SU-DHL-6 (cell line): Measurements from ENCODE around the gene TBL3.

Source experiments
- H2AFZ ChIP-seq: fragments of 200-600 bp; sonication (generic); 2 replicates; pipeline ENCODE4 v1.6.1; 2014; ENCODE audit warnings: low read depth, mild to moderate bottlenecking, moderate library complexity, mixed read lengths, antibody characterized with exemption, low read length; ENCODE audit not compliant: severe bottlenecking
- H3F3A ChIP-seq: fragments of 200-600 bp; shearing (Covaris generic); 2 replicates; pipeline ENCODE4 v1.6.0; 2016; ENCODE audit warnings: antibody characterized with exemption, mild to moderate bottlenecking; ENCODE audit not compliant: insufficient read depth
- H3K27ac ChIP-seq: fragments of 200-600 bp; sonication (generic); 2 replicates; pipeline ENCODE4 v1.5.1; 2016; ENCODE audit warnings: low read depth, mild to moderate bottlenecking, low read length, moderate library complexity, mixed read lengths
- H3K27me3 ChIP-seq: fragments of 200-600 bp; sonication (generic), shearing (Covaris generic); 2 replicates; pipeline ENCODE4 v1.6.0; 2014; ENCODE audit warnings: mild to moderate bottlenecking, low read length
- H3K36me3 ChIP-seq: fragments of 200-600 bp; sonication (generic); 2 replicates; pipeline ENCODE4 v1.6.1; 2014; ENCODE audit warnings: mild to moderate bottlenecking, low read length, mixed read lengths
- H3K4me2 ChIP-seq: fragments of 300-600, 200-600 bp; shearing (Covaris generic), sonication (generic); 2 replicates; pipeline ENCODE4 v1.6.0; 2014; ENCODE audit warnings: low read length, low read depth, mild to moderate bottlenecking; ENCODE audit not compliant: poor library complexity, severe bottlenecking
- H3K4me3 ChIP-seq: fragments of 200-600 bp; sonication (generic); 2 replicates; pipeline ENCODE4 v1.5.1; 2014; ENCODE audit warnings: antibody characterized with exemption, low read length, mild to moderate bottlenecking, mixed read lengths; ENCODE audit not compliant: insufficient read depth, poor library complexity, severe bottlenecking
- H3K79me2 ChIP-seq: fragments of 200-600 bp; sonication (generic); 2 replicates; pipeline ENCODE4 v1.6.1; 2014; ENCODE audit warnings: mild to moderate bottlenecking, low read length, moderate library complexity; ENCODE audit not compliant: insufficient read depth
- H3K9ac ChIP-seq: fragments of 200-600 bp; sonication (generic); 2 replicates; pipeline ENCODE4 v1.7.0; 2014; ENCODE audit warnings: mild to moderate bottlenecking, low read length
- H3K9me2 ChIP-seq: fragments of 200-600 bp; sonication (generic); replicated peaks from 2 replicates; pipeline ENCODE4 v1.6.1; 2014; ENCODE audit warnings: low read length; ENCODE audit not compliant: insufficient read depth
- H3K9me3 ChIP-seq: fragments of 200-600 bp; sonication (generic); 2 replicates; pipeline ENCODE4 v1.6.1; 2014; ENCODE audit warnings: low read length, mixed read lengths; ENCODE audit not compliant: insufficient read depth
- H4K20me1 ChIP-seq: fragments of 200-600 bp; sonication (generic); 2 replicates; pipeline ENCODE4 v1.6.1; 2014; ENCODE audit warnings: low read depth, mild to moderate bottlenecking, antibody characterized with exemption, low read length, moderate library complexity, mixed read lengths
- CTCF ChIP-seq: fragments of 200-600 bp; sonication (generic); IDR thresholded peaks from one replicate; pipeline ENCODE4 v1.5.1; 2017; ENCODE audit warnings: antibody characterized with exemption, mild to moderate bottlenecking, low read length, moderate library complexity; ENCODE audit not compliant: insufficient read depth, poor library complexity, severe bottlenecking
- EZH2phosphoT487 ChIP-seq: fragments of 200-600 bp; sonication (generic), shearing (Covaris generic); conservative IDR thresholded peaks from 2 replicates; pipeline ENCODE4 v1.6.1; 2018; ENCODE audit warnings: mild to moderate bottlenecking, antibody characterized with exemption, low read length, moderate library complexity, mixed read lengths

The TBL3 gene

GRCh38 chr16:1968146-1968953 is 3.5 kb upstream of the TBL3 start:
- H3K27me3 ChIP-seq: no peaks in the 10 kb centered on the region
- no peak overlapping the region for H3K27ac ChIP-seq
- TF ChIP-seq CTCF (no peak), EZH2phosphoT487 (no peak)
- H3K4me2 ChIP-seq: no peak overlapping the region
- no peaks in the 10 kb centered on the region for H3K9me3 ChIP-seq
- H4K20me1 ChIP-seq: no peaks in the 10 kb centered on the region; the same call in 1 of the 2 replicates
- H3K79me2 ChIP-seq: peaks cover 39% of the 10 kb centered on the region
- no peaks in the 10 kb centered on the region for H3K9me2 ChIP-seq
- H2AFZ ChIP-seq: no peak overlapping the region
- H3K36me3 ChIP-seq: peaks cover 8% of the 10 kb centered on the region
- no peak overlapping the region for H3K4me3 ChIP-seq
- no peak overlapping the region for H3K9ac ChIP-seq
- H3F3A ChIP-seq: peaks cover 17% of the 10 kb centered on the region

DNA sequence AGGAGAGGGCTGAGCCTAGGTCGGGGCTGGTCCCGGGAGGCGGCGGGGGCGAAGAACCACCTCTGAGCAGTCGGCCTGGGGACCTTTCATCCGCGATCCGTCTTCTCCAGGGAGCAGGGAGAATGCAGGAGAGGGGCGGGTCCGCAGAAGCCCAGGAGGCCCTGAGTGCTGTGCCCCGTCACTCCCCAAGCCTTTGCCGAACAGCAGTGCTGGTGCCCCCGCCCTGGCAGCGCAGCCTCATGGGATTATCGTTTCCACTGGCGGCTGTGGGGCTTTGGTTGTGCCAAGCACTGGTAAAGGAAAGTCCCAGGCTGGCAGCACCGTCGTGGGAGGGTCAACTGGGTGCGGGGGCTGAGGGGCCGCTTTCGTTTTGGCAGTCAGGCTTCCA is 631 bp downstream of the TBL3 start:
- no peaks in the 10 kb centered on the region; the same call in 1 of the 2 replicates for H4K20me1 ChIP-seq
- no peaks in the 10 kb centered on the region for H3K9me2 ChIP-seq
- peaks cover 22% of the 10 kb centered on the region for H3K79me2 ChIP-seq
- peak overlapping the region; percentile 95 for H3K4me2 ChIP-seq
- no peak overlapping the region for H2AFZ ChIP-seq
- peak overlapping the region; percentile 99 for H3K4me3 ChIP-seq
- TF ChIP-seq CTCF (no peak), EZH2phosphoT487 (no peak)
- no peak overlapping the region for H3K27ac ChIP-seq
- peak overlapping the region; percentile 99 for H3K9ac ChIP-seq
- no peaks in the 10 kb centered on the region for H3K27me3 ChIP-seq
- no peaks in the 10 kb centered on the region for H3K9me3 ChIP-seq
- peaks cover 5% of the 10 kb centered on the region; the same call in 1 of the 2 replicates for H3F3A ChIP-seq
- no peaks in the 10 kb centered on the region for H3K36me3 ChIP-seq

- Histone ChIP-seq H3K27ac (no peak overlapping the region), H3K4me2 (peak overlapping the region; percentile 25), H3K9ac (no peak overlapping the region), H3K79me2 (peaks cover 22% of the 10 kb centered on the region), H4K20me1 (no peaks in the 10 kb centered on the region; the same call in 1 of the 2 replicates), H3K4me3 (no peak overlapping the region), H3K9me2 (no peaks in the 10 kb centered on the region), H2AFZ (no peak overlapping the region), H3K36me3 (no peaks in the 10 kb centered on the region), H3K9me3 (no peaks in the 10 kb centered on the region), H3F3A (peaks cover 5% of the 10 kb centered on the region; the same call in 1 of the 2 replicates), H3K27me3 (no peaks in the 10 kb centered on the region)
- no peak for TF ChIP-seq EZH2phosphoT487
These were observed 1.8 kb downstream of the TBL3 start for GRCh38 chr16:1973461-1974156.
